ENCODE data around the gene GGTLC1. TPM values are rescaled to one million over a fixed set of nuclear protein-coding genes. Genes with fewer than 3 reads are reported as not detected.

GGTLC1 gene
- total RNA-seq, 2 experiments from 2014 or later = not detected

DNA sequence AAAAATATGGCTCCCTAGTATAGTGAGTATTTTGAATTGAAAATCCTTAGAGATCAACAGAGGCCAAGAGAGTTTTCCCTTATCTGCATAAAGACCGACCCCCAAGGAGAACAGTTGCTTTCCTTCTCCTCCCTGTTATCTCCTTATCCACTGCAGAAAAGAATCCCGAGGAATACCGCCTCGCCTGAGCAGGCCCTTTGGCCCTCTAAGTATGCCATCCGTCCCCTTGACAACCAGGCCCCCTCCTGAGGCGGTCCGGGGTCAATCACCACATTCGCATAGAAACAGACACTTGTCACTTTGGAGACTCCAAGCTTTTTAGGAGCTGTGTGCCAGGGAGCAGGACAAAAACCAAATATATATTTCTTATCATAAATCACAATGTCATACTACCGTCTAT lies 15.9 kb upstream of the GGTLC1 start:
- Mint-ChIP-seq H3K27ac (no peak overlapping the region), H3K27me3 (peaks cover 3% of the 10 kb centered on the region), H3K4me1 (ENCODE audit: low read depth) (no peaks in the 10 kb centered on the region), H3K36me3 (ENCODE audit: low read depth) (no peaks in the 10 kb centered on the region), H3K4me3 (no peak overlapping the region), H3K9me3 (no peaks in the 10 kb centered on the region)
- ChIA-PET POLR2A (no interaction called here), CTCF (no interaction called here)
- TF ChIP-seq CTCF (IDR thresholded peaks at IDR 0.05) = no peak
- DNase-seq = no peak
- ATAC-seq = no peak
- intact Hi-C loops (cut with micrococcal nuclease) = no loop called here

- intact Hi-C loops (cut with micrococcal nuclease) = no loop called here
- no peaks in the 10 kb centered on the region for H3K4me1 Mint-ChIP-seq (ENCODE audit: low read depth)
- ChIA-PET CTCF (interaction anchor here (1.2 to 1.3 kb wide), 2 partner anchors 24 to 66 kb away, joined by 3 to 4 read pairs; no protein-coding TSS in a partner anchor), POLR2A (no interaction called here)
- H3K4me3 Mint-ChIP-seq = no peak overlapping the region
- TF ChIP-seq CTCF (IDR thresholded peaks at IDR 0.05) = no peak
- H3K9me3 Mint-ChIP-seq = no peaks in the 10 kb centered on the region
- H3K27ac Mint-ChIP-seq = no peak overlapping the region
- H3K36me3 Mint-ChIP-seq (ENCODE audit: low read depth) = no peaks in the 10 kb centered on the region
- no peak for DNase-seq
- peaks cover 3% of the 10 kb centered on the region for H3K27me3 Mint-ChIP-seq
- ATAC-seq = no peak
Observed at GRCh38 chr20:24002896-24003295, 14.3 kb upstream of the GGTLC1 start.

GRCh38 chr20:24001712-24002405 lies 13.3 kb upstream of the GGTLC1 start:
- no peak for TF ChIP-seq CTCF (IDR thresholded peaks at IDR 0.05)
- Mint-ChIP-seq H3K4me1 (ENCODE audit: low read depth) (no peaks in the 10 kb centered on the region), H3K27ac (no peak overlapping the region), H3K36me3 (ENCODE audit: low read depth) (no peaks in the 10 kb centered on the region), H3K4me3 (no peak overlapping the region), H3K27me3 (peaks cover 3% of the 10 kb centered on the region), H3K9me3 (no peaks in the 10 kb centered on the region)
- POLR2A ChIA-PET = no interaction called here
- intact Hi-C loops (cut with micrococcal nuclease) = no loop called here
- CTCF ChIA-PET = interaction anchor here (0.8 to 4.3 kb wide), 3 partner anchors 25 to 101 kb away, joined by 3 to 16 read pairs (median 4); no protein-coding TSS in a partner anchor
- DNase-seq = no peak
- ATAC-seq = no peak

DNA sequence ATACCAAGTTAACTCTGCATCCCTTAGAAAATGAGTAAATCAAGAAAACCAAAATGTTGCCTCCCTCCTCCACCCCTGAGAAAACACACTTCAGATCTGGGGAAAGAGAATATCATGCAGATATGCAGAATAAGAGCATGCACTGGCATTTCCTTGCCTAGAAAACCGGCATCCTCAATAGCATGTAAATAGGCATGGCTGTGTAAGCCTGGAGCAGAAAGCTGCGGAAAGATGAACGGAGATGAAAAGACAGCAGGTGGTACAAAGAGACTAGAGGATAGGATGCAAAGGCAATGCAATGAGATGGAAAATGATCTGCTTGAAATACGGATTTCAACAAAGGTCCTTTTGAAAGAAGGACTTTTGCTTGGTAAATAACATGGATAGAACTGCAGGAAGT lies 10.3 kb upstream of the GGTLC1 start:
- DNase-seq = no peak
- ChIA-PET POLR2A (no interaction called here), CTCF (interaction anchor here (1.0 to 4.3 kb wide), 4 partner anchors 61 to 330 kb away, joined by 3 to 16 read pairs (median 4); no protein-coding TSS in a partner anchor)
- Mint-ChIP-seq H3K4me3 (no peak overlapping the region), H3K4me1 (ENCODE audit: low read depth) (no peaks in the 10 kb centered on the region), H3K27me3 (peaks cover 3% of the 10 kb centered on the region), H3K9me3 (no peaks in the 10 kb centered on the region), H3K36me3 (ENCODE audit: low read depth) (no peaks in the 10 kb centered on the region), H3K27ac (no peak overlapping the region)
- intact Hi-C loops (cut with micrococcal nuclease) = loop anchor here (10.0 kb wide), 1 partner anchor 114 kb away; no protein-coding TSS in a partner anchor
- ATAC-seq = no peak
- TF ChIP-seq CTCF (IDR thresholded peaks at IDR 0.05) = no peak

DNA sequence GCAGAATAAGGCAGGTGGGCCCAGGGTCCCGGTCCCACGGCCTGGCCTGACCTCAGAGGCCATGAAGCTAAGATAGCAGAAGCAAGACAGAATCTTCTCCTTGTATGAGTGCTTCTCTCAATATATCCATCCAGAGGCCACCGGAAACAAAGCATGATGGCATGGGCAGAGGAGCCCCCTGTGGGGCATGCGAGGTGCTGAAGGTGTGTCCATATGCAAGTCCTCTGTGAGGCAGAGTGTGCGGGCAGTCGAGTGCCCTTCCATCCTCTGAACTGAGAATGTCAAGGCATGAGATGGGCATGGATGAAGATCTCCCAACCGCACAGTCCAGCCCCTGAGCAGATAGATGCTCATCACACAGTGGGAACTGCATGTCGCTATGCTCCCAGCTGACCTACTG lies 9.8 kb upstream of the GGTLC1 start:
- intact Hi-C loops (cut with micrococcal nuclease) = loop anchor here (10.0 kb wide), 1 partner anchor 114 kb away; no protein-coding TSS in a partner anchor
- POLR2A ChIA-PET = no interaction called here
- H3K4me3 Mint-ChIP-seq = no peak overlapping the region
- H3K36me3 Mint-ChIP-seq (ENCODE audit: low read depth) = no peaks in the 10 kb centered on the region
- no peak for TF ChIP-seq CTCF (IDR thresholded peaks at IDR 0.05)
- H3K4me1 Mint-ChIP-seq (ENCODE audit: low read depth) = no peaks in the 10 kb centered on the region
- no peak overlapping the region for H3K27ac Mint-ChIP-seq
- H3K27me3 Mint-ChIP-seq = peaks cover 3% of the 10 kb centered on the region
- DNase-seq (no peak), ATAC-seq (no peak)
- no peaks in the 10 kb centered on the region for H3K9me3 Mint-ChIP-seq
- CTCF ChIA-PET = interaction anchor here (1.2 to 4.3 kb wide), 4 partner anchors 61 to 330 kb away, joined by 3 to 16 read pairs (median 4); no protein-coding TSS in a partner anchor

All from activated CD8-positive, alpha-beta T cell treated with anti-CD3 and anti-CD28 coated beads for 36 hours (primary cell).